HEK293 (cell line): ENCODE data around the gene PILRA.
"Not testable (repeated sequence)": the region's sequence is repeated elsewhere in the genome, so short reads cannot be mapped to it uniquely, and the experiment has no call there.

ENCODE experiments used
- HOXA7 ChIP-seq: sonication (generic); formaldehyde crosslinking; IDR thresholded peaks from 2 replicates; pipeline ENCODE4 v1.8.1; 2022; ENCODE audit warnings: missing genetic modification reagents, borderline replicate concordance
- HOXD13 ChIP-seq: sonication (generic); formaldehyde crosslinking; IDR thresholded peaks from 2 replicates; pipeline ENCODE4 v1.8.0; 2022; ENCODE audit warnings: missing genetic modification reagents, borderline replicate concordance
- KLF1 ChIP-seq: fragments of 450-650 bp; formaldehyde crosslinking; IDR thresholded peaks from 2 replicates; pipeline ENCODE4 v1.5.1; 2016; ENCODE audit warnings: missing biosample characterization, missing genetic modification characterization
- SETDB1 ChIP-seq: IDR thresholded peaks from one replicate; pipeline ENCODE4 v1.6.1; 2017; ENCODE audit warnings: mild to moderate bottlenecking, low read length, moderate library complexity, mixed read lengths; ENCODE audit not compliant: insufficient read length
- TRIM28 ChIP-seq: IDR thresholded peaks from 2 replicates; pipeline ENCODE4 v1.6.1; 2011; ENCODE audit warnings: low read length, control low read depth, borderline replicate concordance
- ZNF112 ChIP-seq: fragments of 450-650 bp; formaldehyde crosslinking; IDR thresholded peaks from 2 replicates; pipeline ENCODE4 v1.5.0; 2017; ENCODE audit warnings: missing biosample characterization, missing genetic modification characterization
- ZNF302 ChIP-seq: fragments of 450-650 bp; formaldehyde crosslinking; IDR thresholded peaks from 2 replicates; pipeline ENCODE4 v1.5.1; 2016; ENCODE audit warnings: missing biosample characterization, missing genetic modification characterization, low read depth
- ZNF341 ChIP-seq: fragments of 450-650 bp; formaldehyde crosslinking; IDR thresholded peaks from 2 replicates; pipeline ENCODE4; 2016; ENCODE audit warnings: low read depth, missing biosample characterization, missing genetic modification characterization
- ZNF366 ChIP-seq: fragments of 450-650 bp; formaldehyde crosslinking; conservative IDR thresholded peaks from 2 replicates; pipeline ENCODE4 v1.5.1; 2016; ENCODE audit warnings: missing biosample characterization, missing genetic modification characterization
- ZNF549 ChIP-seq: fragments of 450-650 bp; IDR thresholded peaks from 2 replicates; pipeline ENCODE4 v1.5.1; 2018; ENCODE audit warnings: missing biosample characterization, missing genetic modification characterization, mild to moderate bottlenecking, inconsistent platforms, moderate library complexity
- ZNF585B ChIP-seq: fragments of 450-650 bp; formaldehyde crosslinking; IDR thresholded peaks from 2 replicates; pipeline ENCODE4 v1.5.1; 2016; ENCODE audit warnings: missing biosample characterization, missing genetic modification characterization
- TF ChIP-seq, protein P1 (sequence below): fragments of 450-650 bp; formaldehyde crosslinking; IDR thresholded peaks from 2 replicates; pipeline ENCODE4 v1.5.1; 2016; ENCODE audit warnings: missing biosample characterization, missing genetic modification characterization
- TF ChIP-seq, protein P2 (sequence below): fragments of 450-650 bp; formaldehyde crosslinking; IDR thresholded peaks from 2 replicates; pipeline ENCODE4 v1.5.1; 2017; ENCODE audit warnings: missing biosample characterization, missing genetic modification characterization
- TF ChIP-seq, protein P3 (sequence below): fragments of 450-650 bp; formaldehyde crosslinking; IDR thresholded peaks from 2 replicates; pipeline ENCODE4 v1.5.1; 2017; ENCODE audit warnings: missing biosample characterization, missing genetic modification characterization

DNA sequence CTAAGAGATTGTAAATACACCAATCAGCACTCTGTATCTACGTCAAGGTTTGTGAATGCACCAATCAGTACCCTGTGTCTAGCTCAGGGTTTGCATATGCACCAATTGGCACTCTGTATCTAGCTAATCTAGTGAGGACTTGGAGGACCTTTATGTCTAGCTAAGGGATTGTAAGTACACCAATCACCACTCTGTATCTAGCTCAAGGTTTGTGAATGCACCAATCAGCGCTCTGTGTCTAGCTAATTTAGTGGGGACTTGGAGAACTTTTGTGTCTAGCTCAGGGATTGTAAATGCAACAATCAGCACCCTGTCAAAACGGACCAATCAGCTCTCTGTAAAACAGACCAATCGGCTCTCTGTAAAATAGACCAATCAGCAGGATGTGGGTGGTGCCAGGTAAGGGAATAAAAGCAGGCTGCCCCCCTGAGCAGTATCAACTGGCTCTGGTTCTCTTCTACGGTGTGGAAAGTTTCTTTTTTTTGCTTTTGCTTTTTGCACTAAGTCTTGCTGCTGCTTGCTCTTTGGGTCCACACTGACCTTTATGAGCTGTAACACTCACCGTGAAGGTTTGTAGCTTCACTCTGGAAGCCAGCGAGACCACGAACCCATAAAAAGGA is 9.1 kb downstream of the PILRA start:
- TF ChIP-seq, protein P1, sequence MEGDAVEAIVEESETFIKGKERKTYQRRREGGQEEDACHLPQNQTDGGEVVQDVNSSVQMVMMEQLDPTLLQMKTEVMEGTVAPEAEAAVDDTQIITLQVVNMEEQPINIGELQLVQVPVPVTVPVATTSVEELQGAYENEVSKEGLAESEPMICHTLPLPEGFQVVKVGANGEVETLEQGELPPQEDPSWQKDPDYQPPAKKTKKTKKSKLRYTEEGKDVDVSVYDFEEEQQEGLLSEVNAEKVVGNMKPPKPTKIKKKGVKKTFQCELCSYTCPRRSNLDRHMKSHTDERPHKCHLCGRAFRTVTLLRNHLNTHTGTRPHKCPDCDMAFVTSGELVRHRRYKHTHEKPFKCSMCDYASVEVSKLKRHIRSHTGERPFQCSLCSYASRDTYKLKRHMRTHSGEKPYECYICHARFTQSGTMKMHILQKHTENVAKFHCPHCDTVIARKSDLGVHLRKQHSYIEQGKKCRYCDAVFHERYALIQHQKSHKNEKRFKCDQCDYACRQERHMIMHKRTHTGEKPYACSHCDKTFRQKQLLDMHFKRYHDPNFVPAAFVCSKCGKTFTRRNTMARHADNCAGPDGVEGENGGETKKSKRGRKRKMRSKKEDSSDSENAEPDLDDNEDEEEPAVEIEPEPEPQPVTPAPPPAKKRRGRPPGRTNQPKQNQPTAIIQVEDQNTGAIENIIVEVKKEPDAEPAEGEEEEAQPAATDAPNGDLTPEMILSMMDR (tag by site-specific recombination), result not testable (repeated sequence)
- TF ChIP-seq TRIM28; ZNF549 (tag by site-specific recombination); ZNF585B (tag by site-specific recombination); ZNF366; ZNF341; HOXA7 (CRISPR knock-in tag); HOXD13 (CRISPR knock-in tag); ZNF112 (tag by site-specific recombination); SETDB1; ZNF302 (tag by site-specific recombination); KLF1 (tag by site-specific recombination): not testable (repeated sequence)
- TF ChIP-seq, protein P2, sequence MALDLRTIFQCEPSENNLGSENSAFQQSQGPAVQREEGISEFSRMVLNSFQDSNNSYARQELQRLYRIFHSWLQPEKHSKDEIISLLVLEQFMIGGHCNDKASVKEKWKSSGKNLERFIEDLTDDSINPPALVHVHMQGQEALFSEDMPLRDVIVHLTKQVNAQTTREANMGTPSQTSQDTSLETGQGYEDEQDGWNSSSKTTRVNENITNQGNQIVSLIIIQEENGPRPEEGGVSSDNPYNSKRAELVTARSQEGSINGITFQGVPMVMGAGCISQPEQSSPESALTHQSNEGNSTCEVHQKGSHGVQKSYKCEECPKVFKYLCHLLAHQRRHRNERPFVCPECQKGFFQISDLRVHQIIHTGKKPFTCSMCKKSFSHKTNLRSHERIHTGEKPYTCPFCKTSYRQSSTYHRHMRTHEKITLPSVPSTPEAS (tag by site-specific recombination), result not testable (repeated sequence)
- TF ChIP-seq, protein P3, sequence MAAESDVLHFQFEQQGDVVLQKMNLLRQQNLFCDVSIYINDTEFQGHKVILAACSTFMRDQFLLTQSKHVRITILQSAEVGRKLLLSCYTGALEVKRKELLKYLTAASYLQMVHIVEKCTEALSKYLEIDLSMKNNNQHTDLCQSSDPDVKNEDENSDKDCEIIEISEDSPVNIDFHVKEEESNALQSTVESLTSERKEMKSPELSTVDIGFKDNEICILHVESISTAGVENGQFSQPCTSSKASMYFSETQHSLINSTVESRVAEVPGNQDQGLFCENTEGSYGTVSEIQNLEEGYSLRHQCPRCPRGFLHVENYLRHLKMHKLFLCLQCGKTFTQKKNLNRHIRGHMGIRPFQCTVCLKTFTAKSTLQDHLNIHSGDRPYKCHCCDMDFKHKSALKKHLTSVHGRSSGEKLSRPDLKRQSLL, result not testable (repeated sequence)
